DOHH2 (cell line): ENCODE data around the gene PCP2.

Experiments
- H3F3A ChIP-seq: fragments of 200-600 bp; sonication (generic), shearing (Covaris generic); 2 replicates; pipeline ENCODE4 v1.6.0; 2016; ENCODE audit warnings: antibody characterized with exemption, mild to moderate bottlenecking; ENCODE audit not compliant: control insufficient read depth, insufficient read depth
- H3K27ac ChIP-seq: fragments of 200-600 bp; sonication (generic); 2 replicates; pipeline ENCODE4 v1.5.1; 2014; ENCODE audit warnings: low read depth, mild to moderate bottlenecking, low read length, moderate library complexity
- H3K27me3 ChIP-seq: fragments of 200-600 bp; sonication (generic); 2 replicates; pipeline ENCODE4 v1.6.1; 2014; ENCODE audit warnings: mild to moderate bottlenecking, low read length, mixed read lengths; ENCODE audit not compliant: control insufficient read depth
- H3K36me3 ChIP-seq: fragments of 200-600 bp; sonication (generic); 2 replicates; pipeline ENCODE4 v1.6.1; 2014; ENCODE audit warnings: mild to moderate bottlenecking, low read length, moderate library complexity, mixed read lengths; ENCODE audit not compliant: control insufficient read depth
- H3K4me1 ChIP-seq: fragments of 200-600 bp; sonication (generic); 2 replicates; pipeline ENCODE4 v1.6.1; 2014; ENCODE audit warnings: mild to moderate bottlenecking, low read length, mixed read lengths; ENCODE audit not compliant: control insufficient read depth
- H3K4me2 ChIP-seq: fragments of 200-600 bp; sonication (generic); 2 replicates; pipeline ENCODE4 v1.6.0; 2014; ENCODE audit warnings: mild to moderate bottlenecking, low read length, moderate library complexity
- H3K4me3 ChIP-seq: fragments of 200-600 bp; sonication (generic); 2 replicates; pipeline ENCODE4 v1.5.1; 2014; ENCODE audit warnings: mild to moderate bottlenecking, low read length, mixed read lengths
- H3K79me2 ChIP-seq: fragments of 200-600 bp; sonication (generic); 2 replicates; pipeline ENCODE4 v1.6.1; 2014; ENCODE audit warnings: mild to moderate bottlenecking, low read length, mixed read lengths; ENCODE audit not compliant: control insufficient read depth
- H3K9me2 ChIP-seq: fragments of 200-600 bp; sonication (generic); replicated peaks from 2 replicates; pipeline ENCODE4 v1.6.1; 2014; ENCODE audit warnings: mild to moderate bottlenecking, low read length, mixed read lengths; ENCODE audit not compliant: control insufficient read depth
- H3K9me3 ChIP-seq: fragments of 200-600 bp; sonication (generic); 2 replicates; pipeline ENCODE4 v1.6.1; 2014; ENCODE audit warnings: antibody characterized with exemption, low read length, mixed read lengths; ENCODE audit not compliant: control insufficient read depth, insufficient read depth
- H4K20me1 ChIP-seq: fragments of 200-600 bp; sonication (generic); 2 replicates; pipeline ENCODE4 v1.6.0; 2014; ENCODE audit warnings: low read depth, mild to moderate bottlenecking, antibody characterized with exemption, low read length, moderate library complexity; ENCODE audit not compliant: control insufficient read depth, insufficient read depth
- EZH2phosphoT487 ChIP-seq: fragments of 200-600 bp; sonication (generic); IDR thresholded peaks from 2 replicates; pipeline ENCODE4 v1.6.1; 2017; ENCODE audit warnings: borderline replicate concordance, mild to moderate bottlenecking, antibody characterized with exemption, low read length, moderate library complexity, mixed read lengths
- TF ChIP-seq, protein P1 (sequence below): fragments of 200-600 bp; sonication (generic); IDR thresholded peaks from one replicate; pipeline ENCODE4 v1.5.1; 2014; ENCODE audit warnings: antibody characterized with exemption, mild to moderate bottlenecking, low read depth, low read length; ENCODE audit not compliant: poor library complexity, severe bottlenecking

Gene PCP2

DNA sequence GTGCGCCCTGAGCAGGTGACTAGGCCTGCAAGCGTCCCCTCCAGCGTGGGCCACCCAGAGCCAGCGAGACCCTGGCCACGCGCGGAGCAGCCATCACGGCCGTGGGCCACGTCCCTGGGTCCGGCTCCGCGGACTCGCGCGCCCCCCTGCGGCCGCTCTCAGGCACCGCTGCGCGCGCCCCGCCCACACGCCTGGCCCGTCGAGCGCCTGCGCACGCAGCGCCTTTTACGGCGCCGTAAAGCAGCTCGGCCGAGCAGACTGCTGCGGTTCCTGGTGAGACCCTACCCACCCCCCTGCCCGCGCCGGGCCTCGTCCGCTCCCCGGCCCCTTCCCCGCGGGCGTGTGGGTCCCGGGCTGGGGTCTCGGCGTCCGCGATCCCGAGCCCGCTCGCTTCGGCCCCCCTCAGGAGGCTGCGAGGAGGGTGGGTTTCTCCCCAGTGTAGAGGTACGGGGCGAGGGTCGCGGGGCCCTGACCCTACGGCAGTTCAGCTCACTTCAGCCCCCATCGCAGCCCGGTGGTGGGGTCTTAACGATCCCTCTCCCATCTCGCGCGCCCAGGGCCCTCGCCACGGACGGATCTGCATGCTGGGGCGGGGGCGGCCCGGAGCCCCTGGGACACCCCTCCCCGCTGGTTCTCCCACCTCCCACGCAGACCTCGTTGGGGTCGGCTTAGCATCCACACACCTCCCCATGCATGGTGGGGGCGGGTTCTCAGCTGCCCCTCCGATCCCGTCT lies 47.3 kb upstream of the PCP2 start, which contains the start of gene TRAPPC5:
TRAPPC5 (plus strand) TSS at position 228 of the 734 bp plus-strand sequence. CDS start 1,421 bp downstream, outside the sequence.
- H4K20me1 ChIP-seq, result no peaks in the 10 kb centered on the region; the same call in 1 of the 2 replicates
- H3K27ac ChIP-seq, result peak within 1 kb of the TSS; percentile 18
- H3K4me3 ChIP-seq, result peak within 1 kb of the TSS; percentile 97
- no peaks in the 10 kb centered on the region; the same call in 1 of the 2 replicates for H3K27me3 ChIP-seq
- peaks cover 53% of the 10 kb centered on the region for H3K4me1 ChIP-seq
- peaks cover 21% of the 10 kb centered on the region for H3K79me2 ChIP-seq
- no peaks in the 10 kb centered on the region for H3K9me2 ChIP-seq
- H3K36me3 ChIP-seq, result peaks cover 17% of the 10 kb centered on the region
- H3K4me2 ChIP-seq, result peak within 1 kb of the TSS; percentile 92
- TF ChIP-seq EZH2phosphoT487, result no peak
- TF ChIP-seq, protein P1, sequence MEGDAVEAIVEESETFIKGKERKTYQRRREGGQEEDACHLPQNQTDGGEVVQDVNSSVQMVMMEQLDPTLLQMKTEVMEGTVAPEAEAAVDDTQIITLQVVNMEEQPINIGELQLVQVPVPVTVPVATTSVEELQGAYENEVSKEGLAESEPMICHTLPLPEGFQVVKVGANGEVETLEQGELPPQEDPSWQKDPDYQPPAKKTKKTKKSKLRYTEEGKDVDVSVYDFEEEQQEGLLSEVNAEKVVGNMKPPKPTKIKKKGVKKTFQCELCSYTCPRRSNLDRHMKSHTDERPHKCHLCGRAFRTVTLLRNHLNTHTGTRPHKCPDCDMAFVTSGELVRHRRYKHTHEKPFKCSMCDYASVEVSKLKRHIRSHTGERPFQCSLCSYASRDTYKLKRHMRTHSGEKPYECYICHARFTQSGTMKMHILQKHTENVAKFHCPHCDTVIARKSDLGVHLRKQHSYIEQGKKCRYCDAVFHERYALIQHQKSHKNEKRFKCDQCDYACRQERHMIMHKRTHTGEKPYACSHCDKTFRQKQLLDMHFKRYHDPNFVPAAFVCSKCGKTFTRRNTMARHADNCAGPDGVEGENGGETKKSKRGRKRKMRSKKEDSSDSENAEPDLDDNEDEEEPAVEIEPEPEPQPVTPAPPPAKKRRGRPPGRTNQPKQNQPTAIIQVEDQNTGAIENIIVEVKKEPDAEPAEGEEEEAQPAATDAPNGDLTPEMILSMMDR, result peak; percentile 91
- no peaks in the 10 kb centered on the region for H3K9me3 ChIP-seq
- H3F3A ChIP-seq, result no peaks in the 10 kb centered on the region; the same call in 1 of the 2 replicates

DNA sequence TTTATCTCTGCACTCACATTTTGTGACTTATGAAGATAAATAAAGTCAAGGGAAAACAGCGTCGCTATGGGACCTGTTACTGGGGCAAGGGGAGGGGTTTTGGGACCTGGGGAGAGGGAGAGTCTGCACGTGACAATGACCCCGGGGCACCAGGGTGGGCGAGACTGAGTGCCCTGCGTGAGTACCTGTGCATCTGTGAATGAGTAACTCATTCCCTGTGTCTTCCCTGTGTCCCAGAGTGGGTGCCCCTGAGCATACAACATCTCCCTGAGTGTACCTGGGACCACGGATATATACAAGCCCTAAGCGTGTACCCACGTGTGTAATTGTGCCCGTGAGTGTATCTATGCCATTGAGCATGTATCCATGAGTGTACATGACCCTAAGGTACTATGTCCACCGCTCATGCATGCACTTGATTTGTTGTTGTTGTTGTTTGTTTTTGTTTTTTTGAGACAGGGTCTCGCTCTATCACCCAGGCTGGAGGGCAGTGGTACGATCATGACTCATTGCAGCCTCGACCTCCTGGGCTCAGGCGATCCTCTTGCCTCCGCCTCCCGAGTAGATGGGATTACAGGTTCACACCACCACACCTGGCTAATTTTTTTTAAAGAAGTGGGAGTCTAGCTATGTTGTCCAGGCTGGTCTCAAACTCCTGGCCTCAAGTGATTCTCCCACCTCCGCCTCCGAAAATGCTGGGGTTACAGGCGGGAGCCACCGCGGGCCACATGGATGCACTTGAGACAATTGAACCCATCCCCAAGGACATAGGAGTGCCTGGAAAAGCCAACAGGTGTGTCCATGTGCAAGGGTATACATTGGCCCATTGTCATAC lies 46.5 kb upstream of the PCP2 start:
- peaks cover 17% of the 10 kb centered on the region for H3K36me3 ChIP-seq
- H3K4me3 ChIP-seq, result peak overlapping the region; percentile 97

DNA sequence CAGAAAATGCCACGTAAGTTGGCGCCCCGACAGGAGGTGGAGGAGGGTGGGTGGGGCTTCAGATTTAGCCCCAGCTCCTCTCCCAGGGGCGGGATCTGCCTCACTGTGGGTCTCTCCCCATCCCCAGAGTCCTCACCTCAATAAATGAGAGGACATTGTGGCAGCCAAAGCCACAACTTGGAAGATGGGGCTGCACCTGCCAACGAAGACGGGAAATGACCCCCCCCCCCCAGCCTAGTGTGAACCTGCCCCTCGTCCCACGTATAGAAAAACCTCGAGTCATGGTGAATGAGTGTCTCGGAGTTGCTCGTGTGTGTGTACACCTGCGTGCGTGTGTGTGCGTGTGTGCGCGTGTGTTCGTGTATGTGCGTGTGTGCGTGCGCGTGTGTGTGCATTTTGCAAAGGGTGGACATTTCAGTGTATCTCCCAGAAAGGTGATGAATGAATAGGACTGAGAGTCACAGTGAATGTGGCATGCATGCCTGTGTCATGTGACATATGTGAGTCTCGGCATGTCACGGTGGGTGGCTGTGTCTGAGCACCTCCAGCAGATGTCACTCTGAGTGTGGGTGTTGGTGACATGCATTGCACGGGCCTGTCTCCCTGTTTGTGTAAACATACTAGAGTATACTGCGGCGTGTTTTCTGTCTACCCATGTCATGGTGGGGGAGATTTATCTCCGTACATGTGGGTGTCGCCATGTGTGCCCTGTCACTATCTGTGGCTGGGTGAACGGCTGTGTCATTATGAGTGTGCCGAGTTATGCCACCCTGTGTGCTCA lies 45.6 kb upstream of the PCP2 start:
- H3K4me3 ChIP-seq, result peak overlapping the region; percentile 29
- no peaks in the 10 kb centered on the region; the same call in 1 of the 2 replicates for H3F3A ChIP-seq
- no peaks in the 10 kb centered on the region for H4K20me1 ChIP-seq
- H3K79me2 ChIP-seq, result peaks cover 21% of the 10 kb centered on the region
- H3K9me3 ChIP-seq, result no peaks in the 10 kb centered on the region
- H3K9me2 ChIP-seq, result no peaks in the 10 kb centered on the region
- H3K4me2 ChIP-seq, result peak overlapping the region; percentile 92
- H3K27me3 ChIP-seq, result no peaks in the 10 kb centered on the region; the same call in 1 of the 2 replicates
- H3K4me1 ChIP-seq, result peaks cover 66% of the 10 kb centered on the region
- no peak overlapping the region for H3K27ac ChIP-seq
- peaks cover 17% of the 10 kb centered on the region for H3K36me3 ChIP-seq
- TF ChIP-seq, protein P1, result peak; percentile 68
- TF ChIP-seq EZH2phosphoT487, result no peak

More for the DNA sequence above, 46.5 kb upstream of the PCP2 start:
- peak overlapping the region; percentile 92 for H3K4me2 ChIP-seq
- peaks cover 21% of the 10 kb centered on the region for H3K79me2 ChIP-seq
- no peaks in the 10 kb centered on the region for H4K20me1 ChIP-seq
- peaks cover 61% of the 10 kb centered on the region for H3K4me1 ChIP-seq
- no peaks in the 10 kb centered on the region; the same call in 1 of the 2 replicates for H3K27me3 ChIP-seq
- TF ChIP-seq, protein P1, result no peak
- no peak for TF ChIP-seq EZH2phosphoT487
- H3F3A ChIP-seq, result no peaks in the 10 kb centered on the region; the same call in 1 of the 2 replicates
- no peak overlapping the region for H3K27ac ChIP-seq
- H3K9me3 ChIP-seq, result no peaks in the 10 kb centered on the region
- H3K9me2 ChIP-seq, result no peaks in the 10 kb centered on the region
